CD4-positive, alpha-beta T cell treated with Interleukin-12 subunit alpha and Interleukin-12 subunit beta, for 1 hour (primary cell): Measurements from ENCODE around the gene PTPRF.
"Not testable (repeated sequence)": the region's sequence is repeated elsewhere in the genome, so short reads cannot be mapped to it uniquely, and the experiment has no call there.

Source experiments
- DNase-seq: peaks from one replicate; pipeline ENCODE4 v3.0.0-alpha.2; 2020

The PTPRF gene

GRCh38 chr1:43613075-43613942 is 82.6 kb downstream of the PTPRF start:
- no peak for DNase-seq

- DNase-seq: no peak
Observed at GRCh38 chr1:43614211-43614610, 83.5 kb downstream of the PTPRF start.

- DNase-seq: no peak
Observed at GRCh38 chr1:43614891-43615290, 84.2 kb downstream of the PTPRF start.

GRCh38 chr1:43616383-43616782 is 85.7 kb downstream of the PTPRF start:
- no peak for DNase-seq

GRCh38 chr1:43617011-43617410 is 86.3 kb downstream of the PTPRF start:
- DNase-seq: no peak

GRCh38 chr1:43617668-43618067 is 87.0 kb downstream of the PTPRF start:
- no peak for DNase-seq

- DNase-seq: no peak
Observed at GRCh38 chr1:43618521-43619313, 88.0 kb downstream of the PTPRF start.

GRCh38 chr1:43619314-43619790 is 88.7 kb downstream of the PTPRF start:
- DNase-seq: no peak

- no peak for DNase-seq
Observed at GRCh38 chr1:43619996-43620920, 89.6 kb downstream of the PTPRF start.

- no peak for DNase-seq
Observed at GRCh38 chr1:43620956-43621355, 90.3 kb downstream of the PTPRF start.

GRCh38 chr1:43621386-43621785 is 90.7 kb downstream of the PTPRF start:
- DNase-seq: no peak

- no peak for DNase-seq
Observed at GRCh38 chr1:43621861-43622260, 91.2 kb downstream of the PTPRF start.

- no peak for DNase-seq
Observed at GRCh38 chr1:43622471-43622870, 91.8 kb downstream of the PTPRF start.

- no peak for DNase-seq
Observed at GRCh38 chr1:43622901-43623780, 92.5 kb downstream of the PTPRF start.

- DNase-seq: no peak
Observed at GRCh38 chr1:43625063-43625780, 94.5 kb downstream of the PTPRF start.

GRCh38 chr1:43632135-43632670 is 101.5 kb downstream of the PTPRF start:
- no peak for DNase-seq

- no peak for DNase-seq
Observed at GRCh38 chr1:43634721-43635120, 104.0 kb downstream of the PTPRF start.

- no peak for DNase-seq
Observed at GRCh38 chr1:43636006-43636641, 105.4 kb downstream of the PTPRF start.

- no peak for DNase-seq
Observed at GRCh38 chr1:43637267-43637666, 106.6 kb downstream of the PTPRF start.

- not testable (repeated sequence) for DNase-seq
Observed at GRCh38 chr1:43638381-43638780, 107.7 kb downstream of the PTPRF start.
